ENCODE results near the gene PRPSAP1.
"Not testable (repeated sequence)": the region's sequence is repeated elsewhere in the genome, so short reads cannot be mapped to it uniquely, and the experiment has no call there.

The PRPSAP1 gene

GRCh38 chr17:76359776-76360175 lies 6.1 kb upstream of the PRPSAP1 start:
- not testable (repeated sequence) for DNase-seq

DNA sequence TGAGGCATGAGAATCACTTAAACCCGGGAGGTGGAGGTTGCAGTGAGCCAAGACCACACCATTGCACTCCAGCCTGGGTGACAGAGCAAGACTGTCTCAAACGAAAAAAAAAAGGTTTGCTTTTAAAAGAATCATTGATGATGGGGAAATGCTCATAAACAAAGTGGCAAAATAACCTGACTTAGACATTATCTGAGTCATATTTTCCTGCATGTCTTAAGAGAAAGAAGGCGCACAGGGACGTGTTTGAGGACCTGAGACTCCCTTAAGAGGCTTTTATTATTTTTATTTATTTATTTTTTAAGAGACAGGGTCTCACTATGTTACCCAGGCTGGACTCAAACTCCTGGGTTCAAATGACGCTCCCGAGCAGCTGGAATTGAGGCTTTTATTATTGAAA lies 5.7 kb upstream of the PRPSAP1 start:
- no peak for DNase-seq

GRCh38 chr17:76357597-76358158 lies 4.0 kb upstream of the PRPSAP1 start:
- DNase-seq, result no peak

DNA sequence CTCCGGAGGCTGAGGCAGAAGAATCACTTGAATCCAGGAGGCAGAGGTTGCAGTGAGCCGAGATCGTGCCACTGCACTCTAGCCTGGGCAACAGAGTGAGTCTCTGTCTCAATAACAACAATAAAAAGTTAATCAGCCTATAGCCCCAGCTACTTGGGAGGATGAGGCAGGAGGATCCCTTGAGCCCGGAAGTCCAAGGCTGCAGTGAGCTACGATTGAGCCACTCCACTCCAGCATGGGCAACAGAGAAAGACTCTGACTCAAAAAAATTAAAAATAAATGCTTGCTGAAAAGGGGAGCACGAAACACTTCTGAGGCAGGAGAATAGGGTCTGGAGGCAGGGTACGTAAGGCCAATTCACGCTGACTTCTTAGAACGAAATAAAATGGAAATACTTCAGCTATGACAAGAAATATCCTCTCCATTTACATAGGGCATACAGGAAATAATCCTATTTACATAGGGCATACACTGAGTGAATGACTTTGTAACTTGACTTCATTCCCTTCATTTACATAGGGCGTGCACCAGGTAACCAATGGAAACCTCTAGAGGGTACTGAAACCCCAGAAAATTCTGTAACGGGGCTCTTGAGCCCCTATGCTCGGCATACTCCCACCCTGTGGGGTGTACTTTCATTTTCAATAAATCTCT lies 3.2 kb upstream of the PRPSAP1 start:
- no peak for DNase-seq

GRCh38 chr17:76354747-76355310 lies 1.1 kb upstream of the PRPSAP1 start:
- peak in 1 of 3 experiments; percentile 33 for DNase-seq

GRCh38 chr17:76354317-76354729 lies 607 bp upstream of the PRPSAP1 start:
- DNase-seq, result no peak

- peak in 2 of 3 experiments; percentile 54 to 56 for DNase-seq
Observed at GRCh38 chr17:76353004-76353598, 615 bp downstream of the PRPSAP1 start.

DNA sequence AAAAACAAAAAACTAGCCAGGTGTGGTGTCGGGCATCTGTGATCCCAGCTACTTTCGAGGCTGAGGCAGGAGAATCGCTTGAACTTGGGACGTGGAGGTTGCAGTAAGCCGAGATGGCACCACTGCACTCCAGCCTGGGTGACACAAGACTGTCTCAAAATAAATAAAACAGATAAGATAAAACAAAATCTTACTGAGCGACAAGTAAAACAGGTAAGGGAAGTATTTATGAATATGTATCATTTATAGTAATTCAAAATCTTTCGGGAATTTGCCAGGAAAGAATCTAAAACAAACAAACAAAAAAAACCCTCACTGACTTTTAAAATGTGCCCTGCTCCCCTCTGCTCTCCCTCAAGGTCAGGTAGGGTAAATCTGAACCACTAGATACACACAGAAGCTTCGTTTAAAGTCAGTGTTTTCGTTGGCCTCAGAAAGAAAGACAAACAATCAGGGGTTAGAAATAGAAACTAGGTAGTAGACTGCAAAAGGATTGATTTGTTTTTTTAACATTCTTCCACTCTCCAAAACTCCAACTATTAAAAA lies 2.1 kb downstream of the PRPSAP1 start:
- DNase-seq, result no peak

DNA sequence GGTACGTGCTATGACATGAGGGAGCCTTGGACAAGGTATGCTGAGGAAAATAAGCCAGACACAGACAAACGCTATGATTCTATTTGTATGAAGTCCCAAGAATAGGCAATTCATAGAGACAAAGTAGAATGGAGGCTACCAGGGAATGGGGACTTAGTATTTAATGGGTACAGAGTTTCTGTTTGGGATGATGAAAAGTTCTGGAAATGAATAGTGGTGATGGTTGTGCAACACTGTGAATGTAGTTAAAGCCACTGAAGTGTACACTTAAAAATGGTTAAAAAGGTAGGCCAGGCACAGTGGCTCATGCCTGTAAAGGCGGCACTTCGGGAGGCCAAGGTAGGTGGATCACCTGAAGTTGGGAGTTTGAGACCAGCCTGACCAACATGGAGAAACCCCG lies 3.3 kb downstream of the PRPSAP1 start:
- no peak for DNase-seq

DNA sequence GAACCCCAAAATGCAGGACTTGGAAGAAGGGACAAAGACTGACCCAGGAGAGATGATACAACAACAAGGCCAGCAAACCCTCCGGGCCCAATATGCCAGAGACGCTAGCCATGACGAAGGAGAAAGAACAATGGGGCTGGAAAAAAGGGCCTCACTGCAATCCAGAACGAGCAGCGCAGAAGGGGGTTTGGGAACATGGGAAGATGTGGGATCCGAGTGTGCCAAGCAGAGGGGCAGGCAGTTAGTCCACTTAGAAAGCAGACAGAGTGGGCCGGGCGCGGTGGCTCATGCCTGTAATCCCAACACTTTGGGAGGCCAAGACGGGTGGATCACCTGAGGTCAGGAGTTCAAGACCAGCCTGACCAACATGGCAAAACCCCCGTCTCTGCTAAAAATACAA lies 6.8 kb downstream of the PRPSAP1 start:
- not testable (repeated sequence) for DNase-seq

GRCh38 chr17:76345377-76345974 lies 8.2 kb downstream of the PRPSAP1 start:
- no peak for DNase-seq

- no peak for DNase-seq
Observed at GRCh38 chr17:76343106-76343505, 10.6 kb downstream of the PRPSAP1 start.

DNA sequence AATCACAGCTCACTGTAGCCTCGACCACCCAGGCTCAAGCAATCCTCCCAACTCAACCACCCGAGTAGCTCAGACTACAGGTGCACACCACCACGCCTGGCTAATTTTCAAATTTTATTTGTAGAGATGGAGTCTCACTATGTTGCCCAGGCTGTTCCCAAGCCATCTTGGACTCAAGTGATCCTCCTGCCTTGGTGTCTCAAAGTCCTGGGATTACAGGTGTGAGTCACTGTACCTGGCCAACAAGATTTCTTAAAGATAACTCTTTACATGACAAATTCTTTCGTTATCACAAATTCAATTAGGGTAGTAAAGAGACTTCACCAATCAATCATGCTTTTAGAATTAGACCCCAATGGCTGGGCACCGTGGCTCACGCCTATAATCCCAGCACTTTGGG lies 12.4 kb downstream of the PRPSAP1 start:
- DNase-seq, result no peak

- DNase-seq, result no peak
Observed at GRCh38 chr17:76337413-76337777, 16.3 kb downstream of the PRPSAP1 start.

DNA sequence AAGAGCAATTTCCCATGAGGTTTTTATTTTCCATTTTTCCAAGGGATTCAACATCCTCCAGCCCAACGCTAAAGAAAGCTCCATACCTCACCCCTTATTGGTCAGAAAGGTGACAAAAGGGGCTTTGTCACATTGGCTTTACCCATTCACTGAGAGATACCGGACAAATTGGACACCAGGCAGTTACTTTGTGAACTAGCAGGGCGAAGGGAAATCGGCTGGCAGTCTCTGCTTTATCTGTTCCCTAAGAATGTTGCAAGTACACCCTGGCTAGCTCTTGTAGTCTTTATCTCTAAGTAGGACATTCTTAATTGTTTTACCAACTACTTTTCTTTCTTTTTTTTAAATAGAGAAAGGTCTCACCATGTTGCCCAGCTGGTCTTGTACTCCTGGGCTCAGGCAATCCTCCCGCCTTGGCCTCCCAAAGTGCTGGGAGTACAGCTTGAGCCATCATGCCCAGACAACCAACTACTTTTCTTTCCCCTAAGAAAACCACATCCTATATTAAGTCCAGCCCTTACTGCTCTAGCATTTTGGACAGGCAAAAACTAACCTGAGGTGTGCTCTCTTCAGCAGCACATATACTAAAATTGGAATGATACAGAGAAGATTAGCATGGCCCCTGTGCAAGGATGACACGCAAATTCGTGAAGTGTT lies 16.8 kb downstream of the PRPSAP1 start:
- no peak for DNase-seq

GRCh38 chr17:76335716-76336381 lies 17.9 kb downstream of the PRPSAP1 start:
- no peak for DNase-seq

DNA sequence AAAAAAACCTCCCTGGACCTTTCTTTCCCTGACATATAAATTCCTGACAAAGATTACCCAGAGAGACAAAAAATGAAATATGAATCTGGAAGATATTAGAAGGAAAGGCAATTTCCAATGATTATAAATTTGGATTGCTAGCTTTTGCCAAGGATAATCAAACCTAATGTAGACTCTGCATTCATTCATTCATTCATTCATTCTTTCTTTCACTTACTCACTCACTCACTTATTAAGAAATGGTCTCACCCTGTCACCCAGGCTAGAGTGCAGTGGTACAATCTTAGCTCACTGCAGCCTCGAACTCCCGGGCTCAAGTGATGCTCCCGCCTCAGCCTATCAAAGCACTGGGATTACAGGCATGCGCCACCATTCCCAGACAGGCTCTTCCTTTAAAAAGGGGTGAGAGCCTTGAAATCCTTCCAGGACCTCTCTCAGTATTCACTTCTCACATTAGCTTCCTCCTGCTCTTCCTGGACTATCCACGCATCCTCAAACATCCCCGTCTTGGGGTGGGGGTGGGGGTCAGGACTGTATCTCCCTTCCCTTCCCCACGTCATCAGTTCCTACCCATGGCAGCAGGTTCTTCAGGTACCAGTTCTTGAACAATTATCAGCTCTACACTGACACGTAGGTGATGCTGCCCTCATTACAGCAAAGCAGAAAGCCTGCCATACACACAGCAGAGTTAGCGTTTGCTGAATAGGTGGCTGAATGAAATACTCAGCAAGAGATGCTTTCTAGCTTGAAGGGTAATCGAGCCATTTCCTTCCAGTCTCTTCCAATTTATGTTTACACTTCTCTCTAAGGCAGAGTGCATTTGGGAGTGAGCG lies 19.8 kb downstream of the PRPSAP1 start:
- no peak for DNase-seq

DNA sequence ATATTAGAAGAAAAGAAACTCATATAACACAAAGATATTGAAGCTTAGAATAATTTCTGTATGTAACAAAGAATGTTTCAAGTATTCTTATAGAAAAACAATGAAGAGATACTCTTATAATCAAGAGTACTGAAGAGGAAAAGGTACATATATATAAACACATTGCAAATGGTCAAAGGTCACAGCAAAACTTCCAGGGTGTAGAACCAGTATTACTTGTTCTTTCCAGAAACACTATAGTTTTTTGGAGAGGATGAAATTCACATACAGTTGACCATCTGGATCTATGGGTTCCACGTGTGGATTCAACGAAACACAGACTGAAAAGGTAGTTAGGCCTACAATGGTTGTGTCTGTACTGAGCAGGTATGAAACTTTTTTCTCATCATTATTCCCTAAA lies 22.6 kb downstream of the PRPSAP1 start:
- DNase-seq, result no peak

GRCh38 chr17:76329664-76330063 lies 24.1 kb downstream of the PRPSAP1 start:
- no peak for DNase-seq

GRCh38 chr17:76327696-76328095 lies 26.0 kb downstream of the PRPSAP1 start:
- DNase-seq, result no peak

DNA sequence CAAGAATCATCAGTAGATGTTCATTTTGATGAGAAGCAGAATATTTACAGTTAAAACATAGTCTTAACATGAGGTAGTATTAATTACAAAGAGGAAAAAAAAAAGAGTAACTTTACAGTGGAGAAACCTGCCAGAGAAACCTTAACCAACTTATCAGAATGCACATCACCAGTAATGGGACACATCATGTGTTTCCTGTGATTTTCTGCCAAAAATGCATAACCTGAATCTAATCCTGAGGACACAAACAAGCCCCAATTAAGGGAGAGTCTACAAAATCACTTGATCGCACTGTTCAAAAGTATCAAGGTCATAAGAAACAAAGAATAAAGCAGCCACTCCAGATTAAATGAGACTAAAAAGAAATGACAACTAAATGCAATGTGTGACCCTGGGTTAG lies 27.4 kb downstream of the PRPSAP1 start:
- DNase-seq, result no peak

- no peak for DNase-seq
Observed at GRCh38 chr17:76318586-76318985, 35.1 kb downstream of the PRPSAP1 start.

Measured in NCI-H1417 (cell line).